HepG2 (cell line): ENCODE data around the gene BEST2. TPM values are rescaled to one million over a fixed set of nuclear protein-coding genes. Genes with fewer than 3 reads are reported as not detected.

Source experiments
- ATF7-NPFF ChIP-seq: sonication (generic); formaldehyde crosslinking; IDR thresholded peaks from 2 replicates; pipeline ENCODE4 v1.8.1; 2023; ENCODE audit warnings: mild to moderate bottlenecking, low read depth, missing genetic modification reagents, moderate library complexity
- HES4 ChIP-seq: sonication (generic); formaldehyde crosslinking; IDR thresholded peaks from 2 replicates; pipeline ENCODE4 v1.9.0; 2021; ENCODE audit warnings: mild to moderate bottlenecking, missing genetic modification reagents, borderline replicate concordance
- HINFP ChIP-seq: sonication (generic); formaldehyde crosslinking; IDR thresholded peaks from 2 replicates; pipeline ENCODE4 v1.4.0; 2020; ENCODE audit warnings: low read depth, mild to moderate bottlenecking, missing genetic modification reagents
- HOXD1 ChIP-seq: sonication (generic); formaldehyde crosslinking; IDR thresholded peaks from 2 replicates; pipeline ENCODE4 v1.5.0; 2020; ENCODE audit warnings: missing genetic modification reagents
- KDM5B ChIP-seq: sonication (generic); formaldehyde crosslinking; IDR thresholded peaks from 2 replicates; pipeline ENCODE4 v1.4.0; 2020; ENCODE audit warnings: missing genetic modification reagents, mild to moderate bottlenecking, borderline replicate concordance
- LBX2 ChIP-seq: sonication (generic); formaldehyde crosslinking; IDR thresholded peaks from 2 replicates; pipeline ENCODE4 v1.5.0; 2020; ENCODE audit warnings: missing genetic modification reagents, mild to moderate bottlenecking, borderline replicate concordance
- RERE ChIP-seq: IDR thresholded peaks from 2 replicates; pipeline ENCODE4 v1.6.1; 2016; ENCODE audit warnings: low read depth, missing genetic modification reagents, missing compliant biosample characterization
- TAF15 ChIP-seq: fragments of 200-400 bp; formaldehyde crosslinking; IDR thresholded peaks from one replicate; pipeline ENCODE4 v1.6.1; 2018; ENCODE audit warnings: mild to moderate bottlenecking, low read depth, low read length; ENCODE audit not compliant: poor library complexity, severe bottlenecking
- TERF1 ChIP-seq: sonication (generic); formaldehyde crosslinking; IDR thresholded peaks from 2 replicates; pipeline ENCODE4 v1.8.0; 2022; ENCODE audit warnings: mild to moderate bottlenecking, missing genetic modification reagents, moderate library complexity
- TGIF2 ChIP-seq: IDR thresholded peaks from 2 replicates; pipeline ENCODE4 v1.6.1; 2016; ENCODE audit warnings: control low read depth, missing compliant biosample characterization
- ZFP41 ChIP-seq: sonication (generic); formaldehyde crosslinking; IDR thresholded peaks from 2 replicates; pipeline ENCODE4 v1.4.0; 2020; ENCODE audit warnings: mild to moderate bottlenecking, missing genetic modification reagents, borderline replicate concordance
- ZNF280B ChIP-seq: sonication (generic); formaldehyde crosslinking; IDR thresholded peaks from 2 replicates; pipeline ENCODE4 v1.5.0; 2020; ENCODE audit warnings: missing genetic modification reagents, mild to moderate bottlenecking, borderline replicate concordance
- ZNF292 ChIP-seq: sonication (generic); formaldehyde crosslinking; IDR thresholded peaks from 2 replicates; pipeline ENCODE4 v1.8.1; 2022; ENCODE audit warnings: mild to moderate bottlenecking, low read depth, missing genetic modification reagents, borderline replicate concordance
- ZNF326 ChIP-seq: sonication (generic); formaldehyde crosslinking; IDR thresholded peaks from 2 replicates; pipeline ENCODE4 v1.4.0; 2020; ENCODE audit warnings: missing genetic modification reagents, borderline replicate concordance
- ZNF543 ChIP-seq: sonication (generic); formaldehyde crosslinking; IDR thresholded peaks from 2 replicates; pipeline ENCODE4 v1.4.0; 2020; ENCODE audit warnings: mild to moderate bottlenecking, missing genetic modification reagents
- ZNF709 ChIP-seq: sonication (generic); formaldehyde crosslinking; IDR thresholded peaks from 2 replicates; pipeline ENCODE4 v1.5.0; 2020; ENCODE audit warnings: mild to moderate bottlenecking, missing genetic modification reagents
- polyA plus RNA-seq, 8 experiments: library from polyadenylated mRNA; depleted of rRNA in 3 of 8; stranded (reverse) in 7 of 8; unstranded in 1 of 8; fragments of >200 nt; fragmentation: Illumina TruSeq in 4 of 8; extraction: Trizol in 4 of 8; gene quantifications; 2 replicates each; pipeline versions ENCODE4 v1.2.1 to v1.2.3, GENCODE V29; 2011 to 2016; ENCODE audit warnings: low read depth in 4 of 8, missing spikeins in 1 of 8, mixed read lengths in 1 of 8; ENCODE audit not compliant: insufficient read depth in 1 of 8
- total RNA-seq, 5 experiments: library from RNA; depleted of rRNA; stranded (reverse); fragments of >200 nt; fragmentation: Illumina TruSeq; extraction: Trizol; gene quantifications; 2 replicates each; pipeline ENCODE4 v1.2.3, GENCODE V29; 2016; ENCODE audit warnings: low read depth in 1 of 5

BEST2 gene
- total and polyA plus RNA-seq, 2 of the 13 experiments (the other 11 are each of a cell fraction or from before 2014, with no cell fraction given): not detected

- TF ChIP-seq RERE (CRISPR knock-in tag) (no peak), ZNF292 (CRISPR knock-in tag) (no peak), ZFP41 (CRISPR knock-in tag) (no peak; the same call in 1 of the 2 replicates), ZNF280B (peak; percentile 35; the same call in 1 of the 2 replicates), HINFP (CRISPR knock-in tag) (peak; percentile 59; the same call in 1 of the 2 replicates), LBX2 (0 out of 2 replicates have a peak, but pooled peaks have one; percentile 21), ATF7-NPFF (CRISPR knock-in tag) (peak; percentile 60), HOXD1 (no peak), HES4 (peak; percentile 31; the same call in 1 of the 2 replicates), KDM5B (CRISPR knock-in tag) (peak; percentile 63; the same call in 1 of the 2 replicates), ZNF543 (CRISPR knock-in tag) (0 out of 2 replicates have a peak, but pooled peaks have one; percentile 30), TERF1 (CRISPR knock-in tag) (0 out of 2 replicates have a peak, but pooled peaks have one; percentile 34), ZNF709 (CRISPR knock-in tag) (0 out of 2 replicates have a peak, but pooled peaks have one; percentile 60), TAF15 (peak; percentile 9), TGIF2 (CRISPR knock-in tag) (peak; percentile 54), ZNF326 (CRISPR knock-in tag) (no peak)
These were observed 23.3 kb downstream of the BEST2 start, which contains the start of gene HOOK2 (continued) for GRCh38 chr19:12774588-12775555.
